GM12891 (cell line): Measurements from ENCODE around the gene GAL3ST3.
A peak's percentile ranks its signal among the peaks of the same experiment; 100 is the strongest.

Experiments used
- DNase-seq: peaks from one replicate; pipeline ENCODE4 v3.0.0; 2011; ENCODE audit warnings: low spot score; ENCODE audit not compliant: insufficient read length
- FAIRE-seq: peaks from 2 replicates; lab custom pipeline; 2011; peaks lifted over from hg19 to GRCh38; lab: Jason Lieb, UNC
- PAX5 ChIP-seq: IDR thresholded peaks from 2 replicates; pipeline ENCODE4 v1.6.1; 2011; ENCODE audit warnings: low read length, moderate library complexity, mild to moderate bottlenecking; ENCODE audit not compliant: insufficient read depth, severe bottlenecking
- POLR2A ChIP-seq: IDR thresholded peaks from 2 replicates; pipeline ENCODE4 v1.6.1; 2011; ENCODE audit warnings: low read depth, low read length, control low read depth
- POLR2AphosphoS5 ChIP-seq: IDR thresholded peaks from 2 replicates; pipeline ENCODE4 v1.6.1; 2011; ENCODE audit warnings: low read depth, low read length, control low read depth
- POU2F2 ChIP-seq: IDR thresholded peaks from 2 replicates; pipeline ENCODE4 v1.6.1; 2011; ENCODE audit warnings: low read depth, mild to moderate bottlenecking, control low read depth, low read length, moderate library complexity
- SPI1 ChIP-seq: IDR thresholded peaks from 2 replicates; pipeline ENCODE4 v1.6.1; 2011; ENCODE audit warnings: low read depth, low read length, control low read depth
- TAF1 ChIP-seq: IDR thresholded peaks from 2 replicates; pipeline ENCODE4 v1.6.1; 2011; ENCODE audit warnings: low read depth, low read length, control low read depth

The GAL3ST3 gene

DNA sequence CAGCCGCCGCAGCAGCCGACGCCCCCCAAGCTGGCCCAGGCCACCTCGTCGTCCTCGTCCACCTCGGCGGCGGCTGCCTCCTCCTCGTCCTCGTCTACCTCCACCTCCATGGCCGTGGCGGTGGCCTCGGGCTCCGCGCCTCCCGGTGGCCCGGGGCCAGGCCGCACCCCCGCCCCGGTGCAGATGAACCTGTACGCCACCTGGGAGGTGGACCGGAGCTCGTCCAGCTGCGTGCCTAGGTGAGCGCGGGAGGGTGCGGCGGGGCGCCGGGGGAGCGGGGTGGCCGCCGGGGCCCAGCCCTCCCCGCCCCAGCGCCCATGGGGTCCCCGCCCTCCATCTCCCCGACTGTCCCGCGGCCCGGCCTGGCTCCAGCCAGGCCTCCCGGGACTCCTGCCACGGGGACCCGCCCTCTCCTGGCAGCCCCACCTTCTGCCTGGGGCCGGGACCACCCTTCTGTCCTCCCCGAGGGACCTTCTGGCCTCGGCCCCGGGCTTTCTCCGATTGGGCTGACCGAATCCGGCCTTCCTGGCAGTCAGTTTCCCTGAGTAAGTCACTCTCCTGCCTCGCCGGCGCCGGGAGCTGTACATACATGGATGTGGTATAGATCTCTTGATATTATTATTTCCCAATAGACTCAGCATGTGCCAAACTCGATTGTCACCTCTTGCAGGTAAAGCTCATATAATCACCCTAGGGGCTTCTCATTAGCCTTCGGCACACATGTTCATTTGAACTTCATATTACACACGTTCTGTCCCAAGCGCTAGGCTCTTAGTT is 21.8 kb upstream of the GAL3ST3 start:
- TF ChIP-seq PAX5: no peak
- TF ChIP-seq POU2F2: no peak
- TF ChIP-seq POLR2A: no peak
- no peak for TF ChIP-seq TAF1
- TF ChIP-seq SPI1: no peak
- no peak for TF ChIP-seq POLR2AphosphoS5
- FAIRE-seq (no peak), DNase-seq (no peak)

GRCh38 chr11:66069715-66070603 is 21.0 kb upstream of the GAL3ST3 start, which contains the start of gene PACS1:
Gene PACS1, plus strand, starts transcription at chr11:66070272. Its CDS starts 215 bp downstream, at chr11:66070487.
- DNase-seq (peak; percentile 76), FAIRE-seq (peak; percentile 89)
- TF ChIP-seq PAX5 (no peak), POLR2AphosphoS5 (peak; percentile 65), POLR2A (peak; percentile 39; the same call in 1 of the 2 replicates), TAF1 (no peak)

GRCh38 chr11:66068923-66069714 is 20.2 kb upstream of the GAL3ST3 start:
- FAIRE-seq: peak; percentile 90
- TF ChIP-seq POLR2AphosphoS5: no peak
- no peak for TF ChIP-seq POLR2A
- no peak; the same call in 1 of the 2 replicates for TF ChIP-seq POU2F2
- TF ChIP-seq SPI1: no peak
- TF ChIP-seq TAF1: no peak
- TF ChIP-seq PAX5: no peak
- DNase-seq: no peak

- peak; percentile 63 for FAIRE-seq
- DNase-seq: no peak
- no peak for TF ChIP-seq POLR2A
- no peak for TF ChIP-seq POU2F2
- no peak for TF ChIP-seq POLR2AphosphoS5
- TF ChIP-seq TAF1: no peak
- no peak for TF ChIP-seq PAX5
- TF ChIP-seq SPI1: no peak
Measured at GRCh38 chr11:66068154-66068821, 19.3 kb upstream of the GAL3ST3 start.

- TF ChIP-seq TAF1 (no peak), POU2F2 (no peak), PAX5 (no peak), POLR2A (no peak), SPI1 (no peak), POLR2AphosphoS5 (no peak)
- FAIRE-seq (no peak), DNase-seq (no peak)
Measured at GRCh38 chr11:66067640-66068039, 18.7 kb upstream of the GAL3ST3 start.

DNA sequence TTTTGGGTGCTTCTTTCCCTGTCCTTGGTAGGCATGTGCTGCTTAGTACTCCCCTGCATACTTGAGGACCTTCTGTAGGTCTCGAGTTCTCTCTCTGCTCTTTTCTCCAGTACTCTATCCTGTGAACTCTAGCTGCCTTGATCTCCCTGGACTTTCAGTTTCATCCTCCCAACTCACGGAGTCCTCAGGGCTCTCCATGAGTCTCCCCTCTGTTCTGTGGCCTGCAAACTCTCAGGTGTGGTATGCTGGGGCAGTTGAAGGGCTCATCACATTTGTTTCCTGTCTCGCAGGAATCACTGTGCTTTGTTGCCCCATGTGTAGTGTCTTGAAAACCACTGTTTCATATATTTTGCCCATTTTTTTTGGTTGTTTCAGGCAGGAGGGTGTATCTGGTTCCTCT is 17.8 kb upstream of the GAL3ST3 start:
- TF ChIP-seq TAF1: no peak
- TF ChIP-seq SPI1: no peak
- TF ChIP-seq POLR2AphosphoS5: no peak
- TF ChIP-seq PAX5: no peak
- no peak for TF ChIP-seq POLR2A
- no peak for TF ChIP-seq POU2F2
- FAIRE-seq (no peak), DNase-seq (no peak)

DNA sequence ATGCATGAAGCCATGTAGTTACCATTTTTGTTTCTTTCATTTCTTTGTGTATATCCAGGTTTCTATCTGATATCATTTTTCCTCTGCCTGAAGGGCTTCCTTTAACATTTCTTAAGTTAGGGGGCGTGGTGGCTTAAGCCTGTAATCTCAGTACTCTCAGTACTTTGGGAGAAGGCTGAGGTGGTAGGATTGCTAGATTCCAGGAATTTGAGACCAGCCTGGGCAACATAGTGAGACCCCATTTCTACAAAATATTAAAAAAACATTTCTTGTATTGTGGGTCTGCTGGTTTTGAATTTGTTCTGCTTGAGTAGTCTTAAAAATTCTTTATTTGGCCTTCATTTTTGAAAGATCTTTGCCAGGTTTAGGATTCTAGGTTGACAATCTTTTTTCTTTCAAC is 15.6 kb upstream of the GAL3ST3 start:
- no peak for TF ChIP-seq PAX5
- no peak for TF ChIP-seq POLR2A
- TF ChIP-seq POLR2AphosphoS5: no peak
- no peak for TF ChIP-seq TAF1
- TF ChIP-seq SPI1: no peak
- no peak for TF ChIP-seq POU2F2
- no peak for DNase-seq
- no peak for FAIRE-seq

- DNase-seq (no peak), FAIRE-seq (no peak)
- no peak for TF ChIP-seq POU2F2
Measured at GRCh38 chr11:66063900-66064299, 14.9 kb upstream of the GAL3ST3 start.

- TF ChIP-seq POLR2AphosphoS5 (no peak), SPI1 (no peak), POU2F2 (no peak), TAF1 (no peak), PAX5 (no peak), POLR2A (no peak)
- no peak for FAIRE-seq
- DNase-seq: no peak
Measured at GRCh38 chr11:66062408-66062807, 13.4 kb upstream of the GAL3ST3 start.
